Gastroesophageal sphincter (tissue), 3 donors: ENCODE measurements around the gene PLXDC2.

Experiments
- CTCF ChIP-seq, 4 experiments: fragments of 200-600 bp in 2 of 4; fragments of 450-650 bp in 2 of 4; sonication (generic) in 1 of 4; IDR thresholded peaks; one replicate each; pipeline ENCODE4 v1.5.1; 2017 to 2019; ENCODE audit warnings: antibody characterized with exemption in 4 of 4, mild to moderate bottlenecking in 2 of 4, moderate library complexity in 2 of 4
- POLR2A ChIP-seq, 2 donors: fragments of 450-650 bp; IDR thresholded peaks; one replicate each; pipeline ENCODE4 v1.6.1; 2017; ENCODE audit warnings: antibody characterized with exemption in 2 of 2, mild to moderate bottlenecking in 2 of 2, moderate library complexity in 1 of 2
- POLR2AphosphoS5 ChIP-seq: sonication (generic); formaldehyde crosslinking; IDR thresholded peaks from one replicate; pipeline ENCODE4 v1.6.1; 2017; ENCODE audit warnings: antibody characterized with exemption

- no peak for TF ChIP-seq POLR2A (IDR thresholded peaks at IDR 0.05)
- TF ChIP-seq POLR2AphosphoS5: no peak
- TF ChIP-seq CTCF (IDR thresholded peaks at IDR 0.05): no peak
Measured at GRCh38 chr10:19772972-19773371, 43.3 kb upstream of the PLXDC2 start.
